Astrocyte (in vitro differentiated cells and primary cell): Measurements from ENCODE around the gene HLCS. TPM values are rescaled to one million over a fixed set of nuclear protein-coding genes. Genes with fewer than 3 reads are reported as not detected.
A peak's percentile ranks its signal among the peaks of the same experiment; 100 is the strongest.

ENCODE experiments used
- DNase-seq: peaks from one replicate; pipeline ENCODE4 v3.0.0-alpha.2; 2010; ENCODE audit warnings: low read depth
- FAIRE-seq: peaks from 2 replicates; lab custom pipeline; 2011; peaks lifted over from hg19 to GRCh38; lab: Jason Lieb, UNC
- H2AFZ ChIP-seq: 2 replicates; pipeline ENCODE4 v1.6.0; 2012; ENCODE audit warnings: low read depth, low read length, inconsistent platforms
- H3K27ac ChIP-seq: 2 replicates; pipeline ENCODE4 v1.5.1; 2011; ENCODE audit warnings: low read depth, low read length, inconsistent platforms
- H3K27me3 ChIP-seq: 2 replicates; pipeline ENCODE4 v1.6.0; 2011; ENCODE audit warnings: low read length, inconsistent platforms; ENCODE audit not compliant: insufficient read depth
- H3K36me3 ChIP-seq: 2 replicates; pipeline ENCODE4 v1.5.1; 2011; ENCODE audit warnings: low read length, inconsistent platforms; ENCODE audit not compliant: insufficient read depth
- H3K4me1 ChIP-seq: 2 replicates; pipeline ENCODE4 v1.5.1; 2011; ENCODE audit warnings: low read length, inconsistent platforms; ENCODE audit not compliant: insufficient read depth
- H3K4me2 ChIP-seq: 2 replicates; pipeline ENCODE4 v1.6.0; 2012; ENCODE audit warnings: low read length, inconsistent platforms
- H3K4me3 ChIP-seq: 2 replicates; pipeline ENCODE4 v1.5.1; 2011; ENCODE audit warnings: low read depth, mild to moderate bottlenecking, low read length, inconsistent platforms; ENCODE audit not compliant: insufficient read depth
- H3K79me2 ChIP-seq: 2 replicates; pipeline ENCODE4 v1.6.0; 2012; ENCODE audit warnings: mild to moderate bottlenecking, low read length, inconsistent platforms; ENCODE audit not compliant: insufficient read depth
- H3K9ac ChIP-seq: 2 replicates; pipeline ENCODE4 v1.6.0; 2012; ENCODE audit warnings: mild to moderate bottlenecking, low read length, inconsistent platforms
- H3K9me3 ChIP-seq: 2 replicates; pipeline ENCODE4 v1.5.1; 2012; ENCODE audit warnings: low read depth, mild to moderate bottlenecking, low read length, inconsistent platforms; ENCODE audit not compliant: insufficient read depth
- H4K20me1 ChIP-seq: 2 replicates; pipeline ENCODE4 v1.6.0; 2012; ENCODE audit warnings: low read length, inconsistent platforms; ENCODE audit not compliant: insufficient read depth
- H3K27ac Mint-ChIP-seq: one replicate; pipeline ENCODE4 v1.8.0; 2021; ENCODE audit warnings: mild to moderate bottlenecking, mixed read lengths; ENCODE audit not compliant: unreplicated experiment
- H3K27me3 Mint-ChIP-seq: one replicate; pipeline ENCODE4 v1.8.0; 2021; ENCODE audit warnings: low read depth, mixed read lengths; ENCODE audit not compliant: unreplicated experiment
- H3K36me3 Mint-ChIP-seq: one replicate; pipeline ENCODE4 v1.8.0; 2021; ENCODE audit warnings: low read depth, mixed read lengths; ENCODE audit not compliant: unreplicated experiment
- H3K4me1 Mint-ChIP-seq: one replicate; pipeline ENCODE4 v1.8.0; 2021; ENCODE audit warnings: low read depth, mixed read lengths; ENCODE audit not compliant: unreplicated experiment
- H3K4me3 Mint-ChIP-seq: one replicate; pipeline ENCODE4 v1.8.0; 2021; ENCODE audit warnings: mild to moderate bottlenecking, moderate library complexity, mixed read lengths; ENCODE audit not compliant: unreplicated experiment
- H3K9me3 Mint-ChIP-seq: one replicate; pipeline ENCODE4 v1.8.0; 2021; ENCODE audit warnings: mild to moderate bottlenecking, mixed read lengths; ENCODE audit not compliant: unreplicated experiment
- CTCF ChIP-seq: IDR thresholded peaks from 2 replicates; pipeline ENCODE4 v1.5.1; 2011; ENCODE audit warnings: low read depth, mild to moderate bottlenecking, inconsistent platforms, low read length, moderate library complexity; ENCODE audit not compliant: insufficient read depth
- EZH2 ChIP-seq: IDR thresholded peaks from 2 replicates; pipeline ENCODE4 v1.6.1; 2012; ENCODE audit warnings: mild to moderate bottlenecking, low read length, inconsistent platforms; ENCODE audit not compliant: insufficient read depth
- total RNA-seq: library from RNA; stranded (reverse); gene quantifications from 2 replicates; pipeline ENCODE4 v1.2.1, GENCODE V29; 2021

Gene HLCS
- total RNA-seq, 1 donor from 2014 or later, result 20.9 TPM

- H3K27ac Mint-ChIP-seq, result peak overlapping the region; percentile 88
- H2AFZ ChIP-seq, result peak overlapping the region; percentile 56
- peaks cover 56% of the 10 kb centered on the region for H4K20me1 ChIP-seq
- H3K9me3 Mint-ChIP-seq, result peaks cover 5% of the 10 kb centered on the region
- TF ChIP-seq CTCF (no peak), EZH2 (no peak)
- peak overlapping the region; percentile 12 for H3K27ac ChIP-seq
- H3K4me1 Mint-ChIP-seq, result peaks cover 12% of the 10 kb centered on the region
- peak overlapping the region; percentile 91 for H3K4me3 Mint-ChIP-seq
- H3K27me3 Mint-ChIP-seq, result peaks cover 57% of the 10 kb centered on the region
- DNase-seq, result no peak
- no peak for FAIRE-seq
- H3K9ac ChIP-seq, result peak overlapping the region; percentile 80
- H3K79me2 ChIP-seq, result peaks cover 39% of the 10 kb centered on the region
- peak overlapping the region; percentile 50 for H3K4me3 ChIP-seq
- peaks cover 6% of the 10 kb centered on the region for H3K36me3 Mint-ChIP-seq
- H3K4me2 ChIP-seq, result peak overlapping the region; percentile 78
- H3K9me3 ChIP-seq, result peaks cover 5% of the 10 kb centered on the region
- H3K36me3 ChIP-seq, result no peaks in the 10 kb centered on the region
- H3K27me3 ChIP-seq, result peaks cover 95% of the 10 kb centered on the region
- peaks cover 7% of the 10 kb centered on the region for H3K4me1 ChIP-seq
These were observed 265.3 kb downstream of the HLCS start for GRCh38 chr21:36700971-36701755.

Other genes with a start within 250 kb of the HLCS start
- not detected in 2 replicates for gene RIPPLY3, start 40.0 kb upstream of the HLCS start, total RNA-seq
- 21.2 and 24.0 TPM in 2 replicates for gene PIGP, start 106.4 kb upstream of the HLCS start, total RNA-seq
- 223 and 232 TPM in 2 replicates for gene TTC3, start 106.6 kb upstream of the HLCS start, total RNA-seq